ENCODE results near the gene HPS5.

Gene HPS5

GRCh38 chr11:18321969-18322711, at the start of gene HPS5, which contains the start of gene GTF2H1:
Gene HPS5, minus strand, starts transcription at chr11:18322140. Its CDS starts 4,282 bp downstream, at chr11:18317858.
Gene GTF2H1, plus strand, starts transcription at chr11:18322567. Its CDS starts 10,508 bp downstream, at chr11:18333075.
- H3K4me3 ChIP-seq: peak within 1 kb of the TSS; percentile 55 to 97 (median 85)
- H3K27ac ChIP-seq: peak within 1 kb of the TSS; percentile 91 to 100 (median 98)

GRCh38 chr11:18371279-18371678, 49.3 kb upstream of the HPS5 start:
- H3K4me3 ChIP-seq: no peak overlapping the region
- H3K27ac ChIP-seq: no peak overlapping the region

GRCh38 chr11:18369398-18369797, 47.5 kb upstream of the HPS5 start:
- H3K27ac ChIP-seq: no peak overlapping the region
- H3K4me3 ChIP-seq: no peak overlapping the region

- no peak overlapping the region for H3K4me3 ChIP-seq
- peak overlapping the region in 3 of 21 experiments; percentile 31 to 49 (median 35) for H3K27ac ChIP-seq
Measured at GRCh38 chr11:18368221-18368620, 46.3 kb upstream of the HPS5 start.

GRCh38 chr11:18367431-18367830, 45.5 kb upstream of the HPS5 start:
- Histone ChIP-seq H3K27ac (peak overlapping the region in 1 of 21 experiments; percentile 16), H3K4me3 (no peak overlapping the region)

- H3K4me3 ChIP-seq: no peak overlapping the region
Measured at GRCh38 chr11:18366286-18366685, 44.3 kb upstream of the HPS5 start.

GRCh38 chr11:18365741-18366140, 43.8 kb upstream of the HPS5 start:
- H3K4me3 ChIP-seq: no peak overlapping the region
- H3K27ac ChIP-seq: no peak overlapping the region

More at GRCh38 chr11:18366286-18366685, 44.3 kb upstream of the HPS5 start:
- H3K27ac ChIP-seq: no peak overlapping the region

GRCh38 chr11:18364495-18365073, 42.6 kb upstream of the HPS5 start:
- no peak overlapping the region for H3K27ac ChIP-seq
- no peak overlapping the region for H3K4me3 ChIP-seq

GRCh38 chr11:18361154-18361553, 39.2 kb upstream of the HPS5 start:
- H3K4me3 ChIP-seq: no peak overlapping the region
- no peak overlapping the region for H3K27ac ChIP-seq

GRCh38 chr11:18358646-18359045, 36.7 kb upstream of the HPS5 start:
- H3K27ac ChIP-seq: no peak overlapping the region
- H3K4me3 ChIP-seq: no peak overlapping the region

GRCh38 chr11:18352581-18352980, 30.6 kb upstream of the HPS5 start:
- Histone ChIP-seq H3K4me3 (no peak overlapping the region), H3K27ac (no peak overlapping the region)

- H3K27ac ChIP-seq: peak overlapping the region in 4 of 21 experiments; percentile 5 to 69 (median 52)
- H3K4me3 ChIP-seq: no peak overlapping the region
Measured at GRCh38 chr11:18347471-18348125, 25.7 kb upstream of the HPS5 start.

- H3K27ac ChIP-seq: peak overlapping the region in 2 of 21 experiments; percentile 5 to 56
- H3K4me3 ChIP-seq: no peak overlapping the region
Measured at GRCh38 chr11:18332891-18333290, 11.0 kb upstream of the HPS5 start.

- no peak overlapping the region for H3K4me3 ChIP-seq
- H3K27ac ChIP-seq: peak overlapping the region in 8 of 21 experiments; percentile 5 to 63 (median 32)
Measured at GRCh38 chr11:18332302-18332701, 10.4 kb upstream of the HPS5 start.

- H3K27ac ChIP-seq: peak overlapping the region in 3 of 21 experiments; percentile 4 to 56 (median 23)
Measured at GRCh38 chr11:18330921-18331320, 9.0 kb upstream of the HPS5 start.

GRCh38 chr11:18329196-18329870, 7.4 kb upstream of the HPS5 start:
- H3K27ac ChIP-seq: peak overlapping the region in 8 of 21 experiments; percentile 22 to 57 (median 33)
- H3K4me3 ChIP-seq: no peak overlapping the region

More at GRCh38 chr11:18330921-18331320, 9.0 kb upstream of the HPS5 start:
- no peak overlapping the region for H3K4me3 ChIP-seq

GRCh38 chr11:18324381-18324780, 2.4 kb upstream of the HPS5 start:
- Histone ChIP-seq H3K27ac (peak overlapping the region in 5 of 21 experiments; percentile 27 to 99 (median 53)), H3K4me3 (peak overlapping the region in 1 of 7 experiments; percentile 85)

GRCh38 chr11:18323881-18324280, 1.9 kb upstream of the HPS5 start:
- peak overlapping the region in 5 of 21 experiments; percentile 27 to 99 (median 53) for H3K27ac ChIP-seq
- H3K4me3 ChIP-seq: peak overlapping the region in 1 of 7 experiments; percentile 85

GRCh38 chr11:18322818-18323570, 1.1 kb upstream of the HPS5 start:
- H3K4me3 ChIP-seq: peak overlapping the region; percentile 55 to 97 (median 85)
- peak overlapping the region; percentile 91 to 100 (median 98) for H3K27ac ChIP-seq
